Gastroesophageal sphincter (tissue), 3 donors: ENCODE results near the gene FAXDC2.

Experiments used
- CTCF ChIP-seq, 4 experiments: fragments of 200-600 bp in 2 of 4; fragments of 450-650 bp in 2 of 4; sonication (generic) in 1 of 4; IDR thresholded peaks; one replicate each; pipeline ENCODE4 v1.5.1; 2017 to 2019; ENCODE audit warnings: antibody characterized with exemption in 4 of 4, mild to moderate bottlenecking in 2 of 4, moderate library complexity in 2 of 4
- POLR2A ChIP-seq, 2 donors: fragments of 450-650 bp; IDR thresholded peaks; one replicate each; pipeline ENCODE4 v1.6.1; 2017; ENCODE audit warnings: antibody characterized with exemption in 2 of 2, mild to moderate bottlenecking in 2 of 2, moderate library complexity in 1 of 2
- POLR2AphosphoS5 ChIP-seq: sonication (generic); formaldehyde crosslinking; IDR thresholded peaks from one replicate; pipeline ENCODE4 v1.6.1; 2017; ENCODE audit warnings: antibody characterized with exemption

GRCh38 chr5:154776167-154776566 lies 74.2 kb downstream of the FAXDC2 start:
- TF ChIP-seq CTCF (IDR thresholded peaks at IDR 0.05) (no peak), POLR2A (IDR thresholded peaks at IDR 0.05) (no peak), POLR2AphosphoS5 (no peak)
